ENCODE data around the gene GPC6. TPM values are rescaled to one million over a fixed set of nuclear protein-coding genes. Genes with fewer than 3 reads are reported as not detected.

Gene GPC6
- polyA plus RNA-seq, 1 donor (not counting 4 experiments of a cell fraction or from before 2014, with no cell fraction given): 0.42 TPM

- dilution Hi-C loops (cut with MboI; ENCODE audit: extremely low pct_ligation_motif_present, low sequenced_read_pairs): no loop called here
Observed at GRCh38 chr13:93859716-93860115, 633.1 kb downstream of the GPC6 start.

GRCh38 chr13:93861818-93862217, 635.2 kb downstream of the GPC6 start:
- no peak overlapping the region for H3K4me2 ChIP-seq (ENCODE audit: control insufficient read depth, extremely low read depth, insufficient read depth, low read depth, low read length)
- no peaks in the 10 kb centered on the region for H3K9me1 ChIP-seq (ENCODE audit: control insufficient read depth, extremely low read depth, insufficient read depth, low read length)
- no peak for TF ChIP-seq EZH2 (IDR thresholded peaks at IDR 0.05; ENCODE audit: low read length)
- TF ChIP-seq, protein P1, sequence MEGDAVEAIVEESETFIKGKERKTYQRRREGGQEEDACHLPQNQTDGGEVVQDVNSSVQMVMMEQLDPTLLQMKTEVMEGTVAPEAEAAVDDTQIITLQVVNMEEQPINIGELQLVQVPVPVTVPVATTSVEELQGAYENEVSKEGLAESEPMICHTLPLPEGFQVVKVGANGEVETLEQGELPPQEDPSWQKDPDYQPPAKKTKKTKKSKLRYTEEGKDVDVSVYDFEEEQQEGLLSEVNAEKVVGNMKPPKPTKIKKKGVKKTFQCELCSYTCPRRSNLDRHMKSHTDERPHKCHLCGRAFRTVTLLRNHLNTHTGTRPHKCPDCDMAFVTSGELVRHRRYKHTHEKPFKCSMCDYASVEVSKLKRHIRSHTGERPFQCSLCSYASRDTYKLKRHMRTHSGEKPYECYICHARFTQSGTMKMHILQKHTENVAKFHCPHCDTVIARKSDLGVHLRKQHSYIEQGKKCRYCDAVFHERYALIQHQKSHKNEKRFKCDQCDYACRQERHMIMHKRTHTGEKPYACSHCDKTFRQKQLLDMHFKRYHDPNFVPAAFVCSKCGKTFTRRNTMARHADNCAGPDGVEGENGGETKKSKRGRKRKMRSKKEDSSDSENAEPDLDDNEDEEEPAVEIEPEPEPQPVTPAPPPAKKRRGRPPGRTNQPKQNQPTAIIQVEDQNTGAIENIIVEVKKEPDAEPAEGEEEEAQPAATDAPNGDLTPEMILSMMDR (optimal IDR thresholded peaks at IDR 0.05 in 1 of 3, IDR thresholded peaks at IDR 0.05 in 1 of 3, conservative IDR thresholded peaks at IDR 0.05 in 1 of 3; ENCODE audit: extremely low read depth in 1 of 3, insufficient read depth in 2 of 3, low read length in 3 of 3): no peak
- H3K9me3 ChIP-seq (ENCODE audit: control insufficient read depth, low read depth, low read length): no peaks in the 10 kb centered on the region
- DNase-seq (ENCODE audit: low read depth, low spot score): no peak
- no peak for FAIRE-seq
- H3K4me3 ChIP-seq (ENCODE audit: control insufficient read depth in 2 of 3, extremely low read depth in 1 of 3, insufficient read depth in 2 of 3, low read depth in 1 of 3, low read length in 3 of 3): no peak overlapping the region
- dilution Hi-C loops (cut with MboI; ENCODE audit: extremely low pct_ligation_motif_present, low sequenced_read_pairs): no loop called here
- H3K4me1 ChIP-seq (ENCODE audit: control insufficient read depth, extremely low read depth, insufficient read depth, low read length): no peaks in the 10 kb centered on the region
- no peak overlapping the region for H3K9ac ChIP-seq (ENCODE audit: control insufficient read depth, extremely low read depth, insufficient read depth, low read length)
- no peaks in the 10 kb centered on the region for H4K20me1 ChIP-seq (ENCODE audit: control insufficient read depth, extremely low read depth, insufficient read depth, low read length)
- H2AFZ ChIP-seq (ENCODE audit: control insufficient read depth, low read length): no peak overlapping the region
- H3K27me3 ChIP-seq (ENCODE audit: control insufficient read depth, extremely low read depth, insufficient read depth, low read length): no peaks in the 10 kb centered on the region
- no peaks in the 10 kb centered on the region for H3K79me2 ChIP-seq (ENCODE audit: control insufficient read depth, insufficient read depth, low read length)
- H3K36me3 ChIP-seq (ENCODE audit: control insufficient read depth in 2 of 2, extremely low read depth in 1 of 2, insufficient read depth in 2 of 2, low read length in 2 of 2): no peaks in the 10 kb centered on the region
- H3K27ac ChIP-seq (ENCODE audit: control insufficient read depth, insufficient read depth, low read length): no peak overlapping the region

More at GRCh38 chr13:93859716-93860115, 633.1 kb downstream of the GPC6 start:
- no peaks in the 10 kb centered on the region for H3K9me1 ChIP-seq (ENCODE audit: control insufficient read depth, extremely low read depth, insufficient read depth, low read length)
- no peaks in the 10 kb centered on the region for H3K4me1 ChIP-seq (ENCODE audit: control insufficient read depth, extremely low read depth, insufficient read depth, low read length)
- no peaks in the 10 kb centered on the region for H3K36me3 ChIP-seq (ENCODE audit: control insufficient read depth in 2 of 2, extremely low read depth in 1 of 2, insufficient read depth in 2 of 2, low read length in 2 of 2)
- DNase-seq (ENCODE audit: low read depth, low spot score) (no peak), FAIRE-seq (no peak)
- H3K27me3 ChIP-seq (ENCODE audit: control insufficient read depth, extremely low read depth, insufficient read depth, low read length): no peaks in the 10 kb centered on the region
- H3K27ac ChIP-seq (ENCODE audit: control insufficient read depth, insufficient read depth, low read length): no peak overlapping the region
- no peaks in the 10 kb centered on the region for H4K20me1 ChIP-seq (ENCODE audit: control insufficient read depth, extremely low read depth, insufficient read depth, low read length)
- H3K9ac ChIP-seq (ENCODE audit: control insufficient read depth, extremely low read depth, insufficient read depth, low read length): no peak overlapping the region
- TF ChIP-seq, protein P1 (optimal IDR thresholded peaks at IDR 0.05 in 1 of 3, IDR thresholded peaks at IDR 0.05 in 1 of 3, conservative IDR thresholded peaks at IDR 0.05 in 1 of 3; ENCODE audit: extremely low read depth in 1 of 3, insufficient read depth in 2 of 3, low read length in 3 of 3): no peak
- TF ChIP-seq EZH2 (IDR thresholded peaks at IDR 0.05; ENCODE audit: low read length): no peak
- no peaks in the 10 kb centered on the region for H3K9me3 ChIP-seq (ENCODE audit: control insufficient read depth, low read depth, low read length)
- no peak overlapping the region for H3K4me2 ChIP-seq (ENCODE audit: control insufficient read depth, extremely low read depth, insufficient read depth, low read depth, low read length)
- H3K4me3 ChIP-seq (ENCODE audit: control insufficient read depth in 2 of 3, extremely low read depth in 1 of 3, insufficient read depth in 2 of 3, low read depth in 1 of 3, low read length in 3 of 3): no peak overlapping the region
- H3K79me2 ChIP-seq (ENCODE audit: control insufficient read depth, insufficient read depth, low read length): no peaks in the 10 kb centered on the region
- no peak overlapping the region for H2AFZ ChIP-seq (ENCODE audit: control insufficient read depth, low read length)

All from keratinocyte (primary cell).